Ectodermal cell (in vitro differentiated cells): ENCODE data around the gene MTMR1. TPM values are rescaled to one million over a fixed set of nuclear protein-coding genes. Genes with fewer than 3 reads are reported as not detected.

ENCODE experiments used
- H3K27ac ChIP-seq: 2 replicates; pipeline ENCODE4 v1.7.0; 2013; ENCODE audit warnings: mild to moderate bottlenecking, low read depth, low read length; ENCODE audit not compliant: insufficient read depth, poor library complexity, severe bottlenecking
- H3K27me3 ChIP-seq: 2 replicates; pipeline ENCODE4 v1.7.0; 2013; ENCODE audit warnings: mild to moderate bottlenecking, low read length; ENCODE audit not compliant: insufficient read depth, control insufficient read depth, poor library complexity, severe bottlenecking
- H3K36me3 ChIP-seq: one replicate; pipeline ENCODE4 v1.7.0; 2013; ENCODE audit warnings: low read length; ENCODE audit not compliant: control insufficient read depth, insufficient read depth
- H3K4me1 ChIP-seq: one replicate; pipeline ENCODE4 v1.7.0; 2013; ENCODE audit warnings: low read length; ENCODE audit not compliant: control insufficient read depth, insufficient read depth
- H3K4me3 ChIP-seq: 2 replicates; pipeline ENCODE4 v1.7.0; 2013; ENCODE audit warnings: low read depth, low read length, control low read depth; ENCODE audit not compliant: insufficient read depth
- H3K9me3 ChIP-seq: 2 replicates; pipeline ENCODE4 v1.7.0; 2013; ENCODE audit warnings: mild to moderate bottlenecking, low read length, moderate library complexity; ENCODE audit not compliant: control insufficient read depth
- WGBS, 2 experiments: methylation state at CpG; one replicate each; pipeline ENCODE4 v1.1.7; 2013; ENCODE audit warnings: missing lambda C conversion rate in 2 of 2; 5-methylcytosine and 5-hydroxymethylcytosine counted together
- polyA plus RNA-seq, 4 experiments: library from polyadenylated mRNA; stranded (reverse); fragments of 50-300 nt; gene quantifications; one replicate each; pipeline ENCODE4 v1.2.3, GENCODE V29; 2013

MTMR1 gene
- polyA plus RNA-seq (2013, experiment 1 of 4), result 19.6 TPM
- polyA plus RNA-seq (2013, experiment 2 of 4), result 21.5 TPM
- polyA plus RNA-seq (2013, experiment 3 of 4), result 12.7 TPM
- 14.6 TPM for polyA plus RNA-seq (2013, experiment 4 of 4)

DNA sequence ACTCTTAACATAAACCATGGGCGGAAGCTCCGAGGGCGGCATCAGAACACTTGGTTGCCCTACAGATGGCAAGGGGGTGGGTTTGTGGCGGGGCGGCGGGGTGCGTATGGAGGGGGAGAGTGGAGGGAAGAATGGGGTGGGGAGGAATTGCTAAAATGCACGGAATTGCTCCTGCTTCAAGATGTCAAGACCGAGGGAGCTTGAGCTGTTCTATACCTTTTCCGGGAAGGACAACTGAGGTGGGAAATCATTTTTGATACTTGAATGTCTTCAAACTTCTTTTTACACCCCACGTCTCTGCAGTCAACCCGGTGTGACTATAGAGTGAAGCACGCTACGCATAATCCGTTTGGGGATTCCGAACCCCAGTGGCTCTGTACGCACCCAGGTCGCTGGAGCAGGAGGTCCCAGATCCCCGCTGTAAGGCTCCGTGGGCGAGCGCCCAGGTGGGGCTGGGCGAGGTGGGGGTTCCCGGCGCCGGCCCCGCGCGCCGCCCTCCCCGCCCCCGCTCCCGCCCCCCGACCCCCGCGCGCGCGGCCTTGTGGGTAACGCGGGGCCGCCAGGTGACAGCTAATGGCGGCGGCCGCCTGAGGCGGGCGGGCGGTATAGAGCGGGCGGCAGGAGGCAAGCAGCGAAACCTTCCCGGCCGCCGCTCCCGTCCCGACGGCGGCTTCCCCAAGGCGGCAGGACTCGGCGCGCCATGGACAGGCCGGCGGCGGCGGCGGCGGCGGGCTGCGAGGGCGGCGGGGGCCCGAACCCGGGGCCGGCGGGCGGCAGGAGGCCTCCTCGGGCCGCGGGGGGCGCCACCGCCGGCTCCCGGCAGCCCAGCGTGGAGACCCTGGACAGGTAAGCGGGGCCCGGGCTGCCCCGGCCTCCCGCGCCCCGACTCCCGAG is at the start of gene MTMR1:
MTMR1 (plus strand) TSS at position 566 of the 894 bp plus-strand sequence; CDS start at position 701, 135 bp downstream.
- Histone ChIP-seq H3K27me3 (no peaks in the 10 kb centered on the region), H3K36me3 (no peaks in the 10 kb centered on the region), H3K4me3 (peak within 1 kb of the TSS; percentile 34), H3K4me1 (peaks cover 6% of the 10 kb centered on the region), H3K27ac (no peak within 1 kb of the TSS), H3K9me3 (no peaks in the 10 kb centered on the region)
- 1% methylated on average over 90 to 92 of the region's 92 CpGs for WGBS, 2 experiments

DNA sequence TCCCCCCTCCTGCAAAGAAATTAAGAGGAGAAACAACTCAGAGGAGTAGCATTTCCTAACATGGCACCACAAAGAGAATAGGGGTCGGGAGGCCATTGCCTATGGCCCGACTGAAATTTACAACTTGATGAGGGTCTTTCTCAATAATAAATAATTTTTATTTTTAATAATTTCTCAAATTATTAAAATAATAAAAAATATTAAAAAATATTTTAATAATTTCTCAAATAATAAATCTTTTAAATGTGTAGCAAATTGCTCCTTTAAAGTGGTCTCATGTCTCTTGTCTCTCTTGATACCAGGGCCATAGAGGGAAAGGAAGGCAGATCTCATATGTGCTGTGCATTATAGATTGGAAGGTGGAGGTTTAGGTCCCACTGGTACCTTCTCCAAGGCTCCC is 49.2 kb upstream of the MTMR1 start:
- Histone ChIP-seq H3K4me3 (no peak overlapping the region), H3K9me3 (no peaks in the 10 kb centered on the region), H3K27me3 (no peaks in the 10 kb centered on the region), H3K27ac (no peak overlapping the region), H3K4me1 (no peaks in the 10 kb centered on the region), H3K36me3 (peaks cover 5% of the 10 kb centered on the region)
- WGBS, 2 experiments, result no CpG with 5 or more reads among the region's 2 CpGs

DNA sequence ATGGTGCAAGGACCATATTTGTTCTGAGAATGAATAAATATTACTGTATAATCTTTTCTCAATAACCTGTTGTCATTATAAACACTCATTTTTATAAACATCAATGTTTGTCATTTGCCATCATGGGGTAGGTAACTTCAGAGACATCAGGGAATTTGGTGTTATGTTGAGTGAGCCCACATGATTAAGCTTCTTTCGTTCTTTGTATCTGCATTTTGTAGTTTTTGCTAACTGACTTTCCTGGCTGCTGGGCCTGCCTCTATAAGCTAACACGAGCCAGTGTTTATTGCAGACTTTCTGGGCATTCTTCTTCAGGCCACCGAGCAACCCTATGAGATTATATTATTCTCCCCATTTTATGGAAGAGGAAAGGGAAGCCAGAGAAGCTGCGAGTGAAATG is 48.8 kb upstream of the MTMR1 start:
- WGBS, 2 experiments, result 92 to 95% methylated on average over 4 of the region's 4 CpGs
- Histone ChIP-seq H3K27me3 (no peaks in the 10 kb centered on the region), H3K4me1 (no peaks in the 10 kb centered on the region)

DNA sequence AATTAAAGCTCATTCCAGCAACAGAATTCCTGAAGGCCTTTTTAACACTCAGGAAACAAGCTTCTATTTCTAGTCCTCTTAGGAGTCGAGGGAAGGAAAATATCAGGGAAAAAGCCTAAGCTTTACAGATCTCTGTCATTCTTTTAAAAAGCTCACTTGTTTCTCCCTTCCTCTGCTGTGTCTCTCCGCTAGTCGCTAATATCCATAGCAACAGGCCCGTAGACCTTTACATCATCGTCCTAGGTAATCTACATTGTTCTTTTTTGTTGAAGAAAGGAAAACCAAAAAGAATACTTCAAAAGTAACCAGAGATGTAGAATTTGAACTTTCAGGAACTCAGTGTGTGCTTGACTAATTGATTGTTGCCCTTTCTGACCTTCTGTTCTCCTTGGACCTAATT is 45.9 kb upstream of the MTMR1 start:
- no peaks in the 10 kb centered on the region for H3K27me3 ChIP-seq
- H3K4me1 ChIP-seq, result no peaks in the 10 kb centered on the region
- 77 to 82% methylated on average over 3 to 5 of the region's 5 CpGs for WGBS, 2 experiments
- H3K9me3 ChIP-seq, result no peaks in the 10 kb centered on the region
- no peak overlapping the region for H3K27ac ChIP-seq
- H3K4me3 ChIP-seq, result no peak overlapping the region
- H3K36me3 ChIP-seq, result peaks cover 5% of the 10 kb centered on the region

More for the DNA sequence above, 48.8 kb upstream of the MTMR1 start:
- Histone ChIP-seq H3K4me3 (no peak overlapping the region), H3K36me3 (peaks cover 5% of the 10 kb centered on the region), H3K27ac (no peak overlapping the region), H3K9me3 (no peaks in the 10 kb centered on the region)

DNA sequence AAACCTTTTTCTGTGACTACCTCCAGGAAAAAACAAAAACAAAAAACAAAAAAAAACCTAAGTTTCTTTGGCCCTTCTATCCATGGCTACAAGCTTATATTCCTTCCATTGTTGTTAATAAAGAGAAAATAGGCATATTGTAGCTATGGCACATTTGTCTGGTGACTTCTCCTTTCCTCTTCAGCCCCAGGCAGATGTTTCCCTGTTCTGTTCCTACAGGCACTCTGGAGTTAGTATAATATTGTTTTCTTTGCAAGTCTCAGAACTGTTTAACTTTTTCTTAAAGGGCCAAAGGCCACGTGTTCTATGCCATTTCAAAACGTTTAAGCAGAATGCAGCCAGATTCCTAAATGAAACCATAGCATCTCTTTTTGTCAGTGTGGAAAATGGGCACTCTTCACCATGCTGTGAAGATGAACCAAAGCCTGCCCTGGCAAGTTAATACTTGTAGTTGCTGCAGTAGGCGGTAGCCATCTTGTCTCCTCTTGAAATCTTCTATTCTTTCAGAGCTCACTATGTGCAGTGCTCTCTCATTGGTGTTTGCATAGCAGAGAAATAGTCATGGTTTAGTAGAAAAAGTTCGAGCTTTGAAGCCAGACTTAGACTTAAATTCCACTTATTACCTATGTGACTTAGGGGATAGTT is 44.8 kb upstream of the MTMR1 start:
- Histone ChIP-seq H3K9me3 (no peaks in the 10 kb centered on the region), H3K4me1 (no peaks in the 10 kb centered on the region), H3K4me3 (no peak overlapping the region), H3K36me3 (peaks cover 5% of the 10 kb centered on the region), H3K27me3 (no peaks in the 10 kb centered on the region), H3K27ac (no peak overlapping the region)
- 78 to 86% methylated on average over 4 of the region's 4 CpGs for WGBS, 2 experiments

- Histone ChIP-seq H3K27me3 (no peaks in the 10 kb centered on the region), H3K36me3 (peaks cover 5% of the 10 kb centered on the region), H3K9me3 (no peaks in the 10 kb centered on the region), H3K27ac (no peak overlapping the region), H3K4me3 (no peak overlapping the region), H3K4me1 (no peaks in the 10 kb centered on the region)
- 89 to 93% methylated on average over 6 of the region's 8 CpGs for WGBS, 2 experiments
Measured at GRCh38 chrX:150649096-150649870, 43.9 kb upstream of the MTMR1 start.

DNA sequence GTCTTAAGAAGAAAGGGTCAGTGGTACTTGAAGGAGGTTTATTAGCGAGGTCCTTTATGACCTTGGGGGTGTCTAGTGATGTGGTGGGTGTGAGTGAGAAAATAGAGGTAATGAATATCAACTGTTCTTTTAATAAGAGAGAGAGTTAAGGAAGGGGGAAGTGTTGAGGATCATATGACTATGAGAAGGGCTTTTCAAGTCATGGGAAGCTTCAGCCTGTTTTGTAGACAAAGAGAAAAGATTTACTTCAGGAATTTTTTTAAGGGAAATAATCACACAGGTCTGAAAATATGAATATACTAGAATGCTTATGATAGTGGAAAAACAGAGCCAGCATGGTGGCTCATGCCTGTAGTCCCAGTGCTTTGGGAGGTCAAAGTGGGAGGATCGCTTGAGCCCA is 41.3 kb upstream of the MTMR1 start:
- WGBS, 2 experiments, result 88 to 98% methylated on average over 2 of the region's 2 CpGs
- Histone ChIP-seq H3K4me1 (no peaks in the 10 kb centered on the region), H3K27ac (no peak overlapping the region)

DNA sequence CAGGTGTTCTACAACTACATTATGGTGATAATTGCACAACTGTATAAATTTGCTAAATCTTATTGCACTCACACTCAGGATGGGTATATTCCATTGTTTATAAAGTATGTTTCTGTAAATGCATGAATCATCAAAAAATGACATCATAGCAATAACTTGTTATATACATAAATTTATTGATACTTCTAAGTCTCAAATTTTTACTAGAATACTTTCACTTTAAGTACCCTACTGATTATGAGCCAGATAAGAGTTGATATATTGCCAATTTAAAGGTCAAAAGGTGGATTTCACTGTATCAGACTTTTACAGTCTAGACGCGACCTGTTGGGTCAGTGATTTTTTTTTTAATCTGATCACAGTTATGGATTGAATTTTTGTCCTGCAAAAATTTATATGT is 37.4 kb upstream of the MTMR1 start:
- Histone ChIP-seq H3K27ac (no peak overlapping the region), H3K4me3 (no peak overlapping the region), H3K9me3 (no peaks in the 10 kb centered on the region), H3K36me3 (peaks cover 3% of the 10 kb centered on the region), H3K4me1 (no peaks in the 10 kb centered on the region), H3K27me3 (no peaks in the 10 kb centered on the region)
- WGBS, 2 experiments, result 97 to 100% methylated on average over 2 of the region's 2 CpGs

More for the DNA sequence above, 41.3 kb upstream of the MTMR1 start:
- Histone ChIP-seq H3K4me3 (no peak overlapping the region), H3K27me3 (no peaks in the 10 kb centered on the region), H3K36me3 (no peaks in the 10 kb centered on the region), H3K9me3 (no peaks in the 10 kb centered on the region)

DNA sequence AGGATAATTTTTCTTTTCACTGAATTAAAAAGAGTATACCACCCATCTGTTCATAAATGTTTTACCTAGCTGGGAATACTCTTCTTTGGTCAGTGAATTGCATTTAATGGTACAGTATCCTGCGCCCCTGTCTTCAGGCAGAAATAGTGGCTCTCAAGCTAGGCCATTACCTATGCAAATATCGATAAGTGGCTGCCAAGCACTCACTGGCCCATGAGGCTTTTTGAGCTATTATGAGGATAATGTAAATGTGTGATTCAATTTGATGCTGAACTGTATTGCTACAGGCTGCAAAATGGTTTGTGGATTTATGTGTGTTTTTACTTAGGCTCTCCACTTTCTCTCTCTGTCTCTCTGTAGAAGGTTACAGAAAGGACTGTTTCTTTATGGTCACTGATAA is 30.1 kb upstream of the MTMR1 start:
- H3K4me1 ChIP-seq, result no peaks in the 10 kb centered on the region
- 98 to 100% methylated on average over 2 of the region's 2 CpGs for WGBS, 2 experiments
- no peaks in the 10 kb centered on the region for H3K27me3 ChIP-seq
- no peaks in the 10 kb centered on the region for H3K9me3 ChIP-seq
- H3K4me3 ChIP-seq, result no peak overlapping the region
- peaks cover 4% of the 10 kb centered on the region for H3K36me3 ChIP-seq
- no peak overlapping the region for H3K27ac ChIP-seq

- H3K36me3 ChIP-seq, result peaks cover 4% of the 10 kb centered on the region
- no peaks in the 10 kb centered on the region for H3K27me3 ChIP-seq
- no peaks in the 10 kb centered on the region for H3K9me3 ChIP-seq
- WGBS, 2 experiments, result 86 to 90% methylated on average over 2 of the region's 2 CpGs
- no peak overlapping the region for H3K27ac ChIP-seq
- no peak overlapping the region for H3K4me3 ChIP-seq
- no peaks in the 10 kb centered on the region for H3K4me1 ChIP-seq
Measured at GRCh38 chrX:150664290-150664689, 28.9 kb upstream of the MTMR1 start.
